Measurements from ENCODE around the gene CAMSAP1. TPM values are rescaled to one million over a fixed set of nuclear protein-coding genes. Genes with fewer than 3 reads are reported as not detected.

The CAMSAP1 gene, protein sequence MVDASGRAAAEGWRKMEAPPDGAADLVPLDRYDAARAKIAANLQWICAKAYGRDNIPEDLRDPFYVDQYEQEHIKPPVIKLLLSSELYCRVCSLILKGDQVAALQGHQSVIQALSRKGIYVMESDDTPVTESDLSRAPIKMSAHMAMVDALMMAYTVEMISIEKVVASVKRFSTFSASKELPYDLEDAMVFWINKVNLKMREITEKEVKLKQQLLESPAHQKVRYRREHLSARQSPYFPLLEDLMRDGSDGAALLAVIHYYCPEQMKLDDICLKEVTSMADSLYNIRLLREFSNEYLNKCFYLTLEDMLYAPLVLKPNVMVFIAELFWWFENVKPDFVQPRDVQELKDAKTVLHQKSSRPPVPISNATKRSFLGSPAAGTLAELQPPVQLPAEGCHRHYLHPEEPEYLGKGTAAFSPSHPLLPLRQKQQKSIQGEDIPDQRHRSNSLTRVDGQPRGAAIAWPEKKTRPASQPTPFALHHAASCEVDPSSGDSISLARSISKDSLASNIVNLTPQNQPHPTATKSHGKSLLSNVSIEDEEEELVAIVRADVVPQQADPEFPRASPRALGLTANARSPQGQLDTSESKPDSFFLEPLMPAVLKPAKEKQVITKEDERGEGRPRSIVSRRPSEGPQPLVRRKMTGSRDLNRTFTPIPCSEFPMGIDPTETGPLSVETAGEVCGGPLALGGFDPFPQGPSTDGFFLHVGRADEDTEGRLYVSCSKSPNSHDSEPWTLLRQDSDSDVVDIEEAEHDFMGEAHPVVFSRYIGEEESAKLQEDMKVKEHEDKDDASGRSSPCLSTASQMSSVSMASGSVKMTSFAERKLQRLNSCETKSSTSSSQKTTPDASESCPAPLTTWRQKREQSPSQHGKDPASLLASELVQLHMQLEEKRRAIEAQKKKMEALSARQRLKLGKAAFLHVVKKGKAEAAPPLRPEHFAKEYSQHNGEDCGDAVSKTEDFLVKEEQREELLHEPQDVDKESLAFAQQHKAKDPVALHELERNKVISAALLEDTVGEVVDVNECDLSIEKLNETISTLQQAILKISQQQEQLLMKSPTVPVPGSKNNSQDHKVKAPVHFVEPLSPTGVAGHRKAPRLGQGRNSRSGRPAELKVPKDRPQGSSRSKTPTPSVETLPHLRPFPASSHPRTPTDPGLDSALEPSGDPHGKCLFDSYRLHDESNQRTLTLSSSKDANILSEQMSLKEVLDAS (N-terminal part only)
- 18.1 and 24.7 TPM in 2 replicates for total RNA-seq (ENCODE audit: low replicate concordance)

DNA sequence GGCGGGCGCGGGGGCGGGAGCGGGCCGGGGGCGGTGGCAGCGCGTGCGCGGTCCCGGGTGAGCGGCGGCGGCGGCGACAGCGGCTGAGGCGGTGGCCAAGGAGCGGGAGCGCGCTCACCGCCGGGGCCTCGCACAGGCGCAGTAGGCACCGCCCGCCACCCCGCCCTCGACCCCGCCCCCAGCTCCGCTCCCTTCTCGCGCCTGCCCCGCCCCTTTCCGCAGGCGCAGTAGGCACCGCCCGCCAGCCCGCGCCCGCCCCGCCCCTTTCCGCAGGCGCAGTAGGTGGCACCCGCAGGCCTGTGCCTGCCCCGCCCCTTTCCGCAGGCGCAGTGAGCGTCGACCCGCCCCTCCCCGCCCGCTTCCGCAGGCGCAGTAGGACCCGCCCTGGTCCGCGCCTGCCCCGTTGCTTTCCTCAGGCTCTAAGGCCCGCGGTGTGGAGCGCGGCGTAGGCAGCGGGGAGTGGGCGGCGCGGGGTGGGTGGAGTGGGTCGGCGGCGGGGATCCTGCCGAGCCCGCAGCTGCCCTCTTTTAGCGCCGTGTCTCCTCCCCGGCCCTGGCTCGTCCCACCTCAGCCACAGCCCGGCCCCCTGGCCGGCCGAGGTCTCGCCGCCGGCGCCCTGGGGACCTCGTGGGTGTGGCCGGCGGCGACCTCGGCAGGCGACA is at the start of gene CAMSAP1:
Gene CAMSAP1 (minus strand): TSS at position 116 of the 662 bp plus-strand sequence. CDS start 387 bp downstream, outside the sequence.

Other genes starting within 250 kb of the CAMSAP1 start
- not detected in 2 replicates for gene LCN9, start 244.2 kb downstream of the CAMSAP1 start, total RNA-seq (ENCODE audit: low replicate concordance)
- not detected in 2 replicates for gene SOHLH1, start 208.1 kb downstream of the CAMSAP1 start, total RNA-seq (ENCODE audit: low replicate concordance)
- 0.12 TPM in 1 of 2 replicates, not detected in the other for gene KCNT1, start 205.4 kb downstream of the CAMSAP1 start, total RNA-seq (ENCODE audit: low replicate concordance)
- 27.0 and 31.4 TPM in 2 replicates for gene UBAC1, start 53.8 kb upstream of the CAMSAP1 start, total RNA-seq (ENCODE audit: low replicate concordance)
- 11.9 and 21.5 TPM in 2 replicates for gene NACC2, start 187.7 kb upstream of the CAMSAP1 start, total RNA-seq (ENCODE audit: low replicate concordance)
- gene TMEM250, start 211.3 kb upstream of the CAMSAP1 start, total RNA-seq (ENCODE audit: low replicate concordance), result 32.2 and 39.1 TPM in 2 replicates